ENCODE results near the gene JAML. TPM values are rescaled to one million over a fixed set of nuclear protein-coding genes. Genes with fewer than 3 reads are reported as not detected.

Gene JAML
- total RNA-seq = not detected in 2 replicates

DNA sequence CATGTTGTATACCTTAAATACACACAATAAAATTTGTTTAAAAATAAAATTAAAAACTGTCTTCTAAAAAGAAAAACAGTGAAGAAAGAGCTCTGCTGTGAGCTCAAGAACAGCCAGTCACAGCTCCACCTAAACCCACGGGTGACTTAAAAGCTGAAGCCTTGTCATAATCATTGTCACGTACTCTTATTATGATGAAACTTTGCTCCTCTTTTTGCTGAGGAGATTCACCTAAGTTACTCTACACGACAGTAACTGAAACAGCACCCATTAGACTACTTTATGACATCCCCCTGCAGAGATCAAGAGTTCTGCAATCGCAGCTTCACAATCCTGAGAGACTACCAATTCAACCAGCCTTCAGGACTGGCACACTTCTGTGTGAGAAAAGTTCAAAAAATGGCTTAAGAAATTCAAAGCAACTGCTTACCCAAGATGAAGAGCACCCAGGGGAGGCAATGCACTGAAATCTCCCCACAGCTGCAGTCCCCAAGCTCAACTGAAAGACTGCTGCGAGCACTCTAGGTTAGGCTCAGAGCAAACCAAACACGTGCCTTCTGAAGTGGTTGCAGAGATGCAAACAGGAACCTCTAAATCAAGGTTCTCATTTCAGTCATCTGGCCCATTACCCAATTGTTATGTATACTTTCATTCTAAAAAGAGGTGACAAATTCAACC, at the start of gene JAML:
TSS of gene JAML (minus strand) at position 501 of the 678 bp plus-strand sequence. CDS start 10,145 bp downstream, outside the sequence.
- no peaks in the 10 kb centered on the region for H3K4me1 ChIP-seq (ENCODE audit: insufficient read depth, low read length)
- H4K20me1 ChIP-seq (ENCODE audit: insufficient read depth, low read length) = no peaks in the 10 kb centered on the region
- DNase-seq (ENCODE audit: insufficient read length, low spot score, missing footprints) = no peak
- no peaks in the 10 kb centered on the region for H3K36me3 ChIP-seq (ENCODE audit: insufficient read depth, low read length)
- H3K79me2 ChIP-seq (ENCODE audit: insufficient read depth, low read length) = no peaks in the 10 kb centered on the region
- H3K27me3 ChIP-seq (ENCODE audit: insufficient read depth, low read length) = peaks cover 21% of the 10 kb centered on the region
- H3K4me3 ChIP-seq (ENCODE audit: insufficient read depth, low read length) = no peak within 1 kb of the TSS
- H3K4me2 ChIP-seq (ENCODE audit: insufficient read depth, low read length) = no peak within 1 kb of the TSS
- no peak for TF ChIP-seq CTCF (IDR thresholded peaks at IDR 0.05; ENCODE audit: extremely low read depth, low read depth, low read length)
- no peak within 1 kb of the TSS for H3K27ac ChIP-seq (ENCODE audit: low read depth, low read length)
- no peaks in the 10 kb centered on the region for H3K9me3 ChIP-seq (ENCODE audit: low read depth, low read length)
- H2AFZ ChIP-seq (ENCODE audit: low read length) = no peak within 1 kb of the TSS

- peaks cover 3% of the 10 kb centered on the region for H3K27me3 ChIP-seq (ENCODE audit: insufficient read depth, low read length)
- no peaks in the 10 kb centered on the region for H4K20me1 ChIP-seq (ENCODE audit: insufficient read depth, low read length)
- no peaks in the 10 kb centered on the region for H3K4me1 ChIP-seq (ENCODE audit: insufficient read depth, low read length)
- H3K79me2 ChIP-seq (ENCODE audit: insufficient read depth, low read length) = no peaks in the 10 kb centered on the region
- DNase-seq (ENCODE audit: insufficient read length, low spot score, missing footprints) = no peak
- no peak for TF ChIP-seq CTCF (IDR thresholded peaks at IDR 0.05; ENCODE audit: extremely low read depth, low read depth, low read length)
- no peaks in the 10 kb centered on the region for H3K9me3 ChIP-seq (ENCODE audit: low read depth, low read length)
- H2AFZ ChIP-seq (ENCODE audit: low read length) = no peak overlapping the region
- no peak overlapping the region for H3K4me3 ChIP-seq (ENCODE audit: insufficient read depth, low read length)
- no peak overlapping the region for H3K4me2 ChIP-seq (ENCODE audit: insufficient read depth, low read length)
- H3K36me3 ChIP-seq (ENCODE audit: insufficient read depth, low read length) = no peaks in the 10 kb centered on the region
- no peak overlapping the region for H3K27ac ChIP-seq (ENCODE audit: low read depth, low read length)
These were observed 49.4 kb upstream of the JAML start for GRCh38 chr11:118274186-118274585.

DNA sequence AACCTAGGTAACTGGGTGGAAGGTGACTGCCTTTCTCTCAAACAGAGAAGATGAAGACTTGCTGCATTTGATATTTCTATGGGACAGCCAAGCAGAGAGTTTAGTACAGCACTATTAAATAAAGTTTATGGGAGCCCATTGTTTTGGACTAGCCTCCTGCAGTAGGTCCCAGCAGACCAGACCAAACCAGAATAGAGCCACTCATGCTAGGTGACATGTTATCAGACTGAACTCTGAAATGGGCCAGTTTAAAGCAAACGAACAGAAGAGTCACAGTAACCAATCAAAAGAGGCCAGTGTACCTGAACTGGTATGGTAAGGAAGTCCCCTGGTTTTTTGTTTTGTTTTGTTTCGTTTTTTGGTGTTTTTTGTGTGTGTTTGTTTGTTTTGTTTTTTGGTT, 47.2 kb upstream of the JAML start:
- H3K4me3 ChIP-seq (ENCODE audit: insufficient read depth, low read length) = no peak overlapping the region
- no peaks in the 10 kb centered on the region for H3K9me3 ChIP-seq (ENCODE audit: low read depth, low read length)
- DNase-seq (ENCODE audit: insufficient read length, low spot score, missing footprints) = no peak
- H4K20me1 ChIP-seq (ENCODE audit: insufficient read depth, low read length) = no peaks in the 10 kb centered on the region
- no peak for TF ChIP-seq CTCF (IDR thresholded peaks at IDR 0.05; ENCODE audit: extremely low read depth, low read depth, low read length)
- no peaks in the 10 kb centered on the region for H3K4me1 ChIP-seq (ENCODE audit: insufficient read depth, low read length)
- no peaks in the 10 kb centered on the region for H3K79me2 ChIP-seq (ENCODE audit: insufficient read depth, low read length)
- H2AFZ ChIP-seq (ENCODE audit: low read length) = no peak overlapping the region
- no peaks in the 10 kb centered on the region for H3K36me3 ChIP-seq (ENCODE audit: insufficient read depth, low read length)
- H3K27ac ChIP-seq (ENCODE audit: low read depth, low read length) = no peak overlapping the region
- H3K4me2 ChIP-seq (ENCODE audit: insufficient read depth, low read length) = no peak overlapping the region
- peaks cover 9% of the 10 kb centered on the region for H3K27me3 ChIP-seq (ENCODE audit: insufficient read depth, low read length)

- Histone ChIP-seq H3K4me3 (ENCODE audit: insufficient read depth, low read length) (no peak overlapping the region), H3K27me3 (ENCODE audit: insufficient read depth, low read length) (peaks cover 47% of the 10 kb centered on the region), H3K4me2 (ENCODE audit: insufficient read depth, low read length) (no peak overlapping the region), H3K36me3 (ENCODE audit: insufficient read depth, low read length) (no peaks in the 10 kb centered on the region), H3K27ac (ENCODE audit: low read depth, low read length) (no peak overlapping the region), H3K79me2 (ENCODE audit: insufficient read depth, low read length) (no peaks in the 10 kb centered on the region), H3K4me1 (ENCODE audit: insufficient read depth, low read length) (no peaks in the 10 kb centered on the region), H4K20me1 (ENCODE audit: insufficient read depth, low read length) (no peaks in the 10 kb centered on the region), H2AFZ (ENCODE audit: low read length) (no peak overlapping the region), H3K9me3 (ENCODE audit: low read depth, low read length) (no peaks in the 10 kb centered on the region)
- no peak for TF ChIP-seq CTCF (IDR thresholded peaks at IDR 0.05; ENCODE audit: extremely low read depth, low read depth, low read length)
- no peak for DNase-seq (ENCODE audit: insufficient read length, low spot score, missing footprints)
These were observed 42.7 kb upstream of the JAML start for GRCh38 chr11:118267486-118267885.

Data from osteoblast (primary cell).